Urinary bladder (tissue), 4 donors: ENCODE results near the gene TMEM185B. TPM values are rescaled to one million over a fixed set of nuclear protein-coding genes. Genes with fewer than 3 reads are reported as not detected.
"Not testable (repeated sequence)": the region's sequence is repeated elsewhere in the genome, so short reads cannot be mapped to it uniquely, and the experiment has no call there.

Source experiments
- DNase-seq: peaks from one replicate; pipeline ENCODE4 v3.0.0-alpha.2; 2015; ENCODE audit errors: extremely low spot score
- H3K27ac ChIP-seq: one replicate; pipeline ENCODE4 v1.5.1; 2013; ENCODE audit warnings: low read depth, mild to moderate bottlenecking, moderate library complexity
- H3K36me3 ChIP-seq: one replicate; pipeline ENCODE4 v1.6.1; 2013; ENCODE audit warnings: mild to moderate bottlenecking, moderate library complexity; ENCODE audit not compliant: insufficient read depth
- H3K4me1 ChIP-seq: one replicate; pipeline ENCODE4 v1.6.1; 2013; ENCODE audit warnings: mild to moderate bottlenecking, moderate library complexity; ENCODE audit not compliant: insufficient read depth
- H3K4me3 ChIP-seq: one replicate; pipeline ENCODE4 v1.5.1; 2013; ENCODE audit warnings: low read depth, low read length
- WGBS: extraction: QIAGEN DNeasy Blood & Tissue Kit; methylation state at CpG from one replicate; pipeline ENCODE4 v1.1.7; 2013; 5-methylcytosine and 5-hydroxymethylcytosine counted together
- polyA plus RNA-seq: library from polyadenylated mRNA; stranded (reverse); fragments of 200-250 nt; gene quantifications from one replicate; pipeline ENCODE4 v1.2.3, GENCODE V29; 2013
- total RNA-seq: library from RNA; depleted of rRNA; stranded (reverse); fragments of >200 nt; gene quantifications from one replicate; pipeline ENCODE4 v1.2.3, GENCODE V29; 2014
- donor health status: healthy with polysubstance abuse.
- donor health status: healthy.

The TMEM185B gene
- 20.0 TPM for total RNA-seq
- polyA plus RNA-seq: 20.0 TPM

GRCh38 chr2:120223034-120223912 lies at the start of gene TMEM185B:
TMEM185B (minus strand) TSS chr2:120223400; CDS start chr2:120222976, 424 bp downstream.
- Histone ChIP-seq H3K4me3 (peak within 1 kb of the TSS; percentile 64), H3K27ac (peak within 1 kb of the TSS; percentile 88), H3K4me1 (no peaks in the 10 kb centered on the region), H3K36me3 (no peaks in the 10 kb centered on the region)
- DNase-seq: no peak
- WGBS: 2% methylated on average over 108 of the region's 108 CpGs

DNA sequence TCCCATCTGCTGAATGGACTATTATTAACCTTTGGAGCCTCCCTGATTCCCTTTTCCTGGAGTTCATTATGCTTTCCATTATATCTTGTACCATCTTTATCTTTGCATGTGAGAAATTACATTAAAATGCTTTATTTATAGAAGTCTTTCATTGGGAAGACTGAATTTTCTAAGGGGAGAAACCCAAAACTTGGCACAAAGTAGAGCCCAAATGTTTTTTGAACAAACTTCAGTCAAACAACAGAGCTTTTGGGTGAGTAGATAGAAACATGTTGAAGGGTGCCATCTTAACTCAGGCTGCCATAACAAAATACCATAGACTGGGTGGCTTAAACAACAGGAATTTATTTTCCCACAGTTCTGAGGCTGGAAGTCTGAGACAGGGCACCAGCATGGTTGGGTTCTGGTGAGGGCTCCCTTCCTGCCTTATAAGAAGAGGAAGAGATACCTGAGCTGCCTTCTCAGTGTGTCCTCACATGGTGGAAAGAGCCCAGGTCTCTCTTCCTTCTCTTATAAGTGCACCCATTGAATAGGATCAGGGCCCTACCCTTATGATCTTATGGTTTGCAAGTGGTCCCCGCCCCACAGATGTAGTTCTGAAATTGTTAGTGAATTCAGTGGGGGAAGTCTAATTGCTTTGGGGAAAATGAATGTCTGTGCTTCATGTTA lies 48.6 kb upstream of the TMEM185B start:
- no peaks in the 10 kb centered on the region for H3K4me1 ChIP-seq
- H3K36me3 ChIP-seq: no peaks in the 10 kb centered on the region
- H3K27ac ChIP-seq: no peak overlapping the region
- DNase-seq: no peak
- no peak overlapping the region for H3K4me3 ChIP-seq
- 98% methylated on average over 1 of the region's 1 CpG for WGBS

GRCh38 chr2:120269816-120270215 lies 46.6 kb upstream of the TMEM185B start:
- DNase-seq: no peak
- no peaks in the 10 kb centered on the region for H3K4me1 ChIP-seq
- WGBS: 71% methylated on average over 1 of the region's 1 CpG
- no peak overlapping the region for H3K4me3 ChIP-seq
- no peaks in the 10 kb centered on the region for H3K36me3 ChIP-seq
- no peak overlapping the region for H3K27ac ChIP-seq

GRCh38 chr2:120269076-120269744 lies 46.0 kb upstream of the TMEM185B start:
- WGBS: 88% methylated on average over 11 of the region's 11 CpGs
- no peaks in the 10 kb centered on the region for H3K36me3 ChIP-seq
- H3K4me1 ChIP-seq: no peaks in the 10 kb centered on the region
- H3K27ac ChIP-seq: no peak overlapping the region
- DNase-seq: no peak
- H3K4me3 ChIP-seq: no peak overlapping the region

- DNase-seq: no peak
- peaks cover 1% of the 10 kb centered on the region for H3K4me1 ChIP-seq
- 85% methylated on average over 8 of the region's 8 CpGs for WGBS
Measured at GRCh38 chr2:120267348-120267747, 44.1 kb upstream of the TMEM185B start.

GRCh38 chr2:120265006-120265405 lies 41.8 kb upstream of the TMEM185B start:
- H3K36me3 ChIP-seq: no peaks in the 10 kb centered on the region
- DNase-seq: no peak
- peaks cover 1% of the 10 kb centered on the region for H3K4me1 ChIP-seq
- 79% methylated on average over 12 of the region's 12 CpGs for WGBS
- H3K27ac ChIP-seq: no peak overlapping the region
- no peak overlapping the region for H3K4me3 ChIP-seq

More at GRCh38 chr2:120267348-120267747, 44.1 kb upstream of the TMEM185B start:
- H3K27ac ChIP-seq: no peak overlapping the region
- H3K36me3 ChIP-seq: no peaks in the 10 kb centered on the region
- no peak overlapping the region for H3K4me3 ChIP-seq

DNA sequence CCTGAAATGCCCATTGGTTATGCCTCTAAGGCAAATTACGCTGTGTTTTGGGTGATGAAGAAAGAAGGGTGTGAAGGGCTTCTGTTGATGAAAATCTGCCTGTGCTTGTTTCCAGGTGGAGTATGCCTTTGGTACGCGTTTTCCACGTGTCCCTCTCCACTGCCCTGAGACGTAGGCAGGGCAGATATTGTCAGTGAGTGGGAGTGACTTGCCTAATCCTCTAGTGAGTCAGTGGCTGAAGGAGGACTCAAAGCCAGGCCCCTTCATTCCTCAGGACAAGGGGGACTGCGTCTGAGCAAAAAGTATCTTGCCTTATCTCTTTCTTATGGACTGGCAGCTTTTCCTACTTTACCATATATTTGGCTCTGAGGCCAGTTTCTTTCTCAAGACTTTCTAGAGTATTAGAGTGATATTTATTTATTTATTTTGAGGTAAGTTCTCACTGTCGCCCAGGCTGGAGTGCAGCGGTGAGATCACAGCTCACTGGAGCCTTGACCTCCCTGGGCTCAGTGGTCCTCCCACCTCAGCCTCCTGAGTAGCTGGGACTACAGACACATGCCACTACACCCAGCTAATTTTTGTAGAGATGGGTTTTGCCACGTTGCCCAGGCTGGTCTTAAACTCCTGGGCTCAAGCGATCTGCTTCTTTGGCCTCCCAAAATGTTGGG lies 39.7 kb upstream of the TMEM185B start:
- DNase-seq: no peak
- H3K4me3 ChIP-seq: no peak overlapping the region
- H3K36me3 ChIP-seq: no peaks in the 10 kb centered on the region
- peaks cover 1% of the 10 kb centered on the region for H3K4me1 ChIP-seq
- H3K27ac ChIP-seq: no peak overlapping the region
- 73% methylated on average over 10 of the region's 10 CpGs for WGBS

DNA sequence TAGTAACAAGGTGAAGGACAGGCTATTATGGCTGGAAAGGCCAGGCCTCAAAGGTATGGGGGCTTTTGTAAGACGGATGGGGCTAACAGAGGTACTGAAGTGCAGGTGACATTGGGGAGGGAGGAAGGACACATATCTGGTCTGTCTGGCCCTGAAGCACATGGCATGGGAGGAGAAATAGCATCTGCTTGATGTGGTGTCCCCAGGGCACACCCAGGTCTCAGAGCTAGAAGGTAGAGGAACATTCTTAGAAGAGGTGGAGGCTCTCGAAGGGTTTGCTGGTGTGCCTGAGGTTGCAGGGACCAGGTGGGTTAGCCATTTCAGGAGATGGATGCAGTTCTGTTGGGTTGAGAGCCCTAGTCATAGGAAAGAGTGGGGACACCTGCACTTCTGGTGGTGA lies 39.0 kb upstream of the TMEM185B start:
- Histone ChIP-seq H3K4me3 (no peak overlapping the region), H3K27ac (no peak overlapping the region), H3K4me1 (peaks cover 1% of the 10 kb centered on the region), H3K36me3 (no peaks in the 10 kb centered on the region)
- WGBS: 97% methylated on average over 2 of the region's 2 CpGs
- DNase-seq: no peak

DNA sequence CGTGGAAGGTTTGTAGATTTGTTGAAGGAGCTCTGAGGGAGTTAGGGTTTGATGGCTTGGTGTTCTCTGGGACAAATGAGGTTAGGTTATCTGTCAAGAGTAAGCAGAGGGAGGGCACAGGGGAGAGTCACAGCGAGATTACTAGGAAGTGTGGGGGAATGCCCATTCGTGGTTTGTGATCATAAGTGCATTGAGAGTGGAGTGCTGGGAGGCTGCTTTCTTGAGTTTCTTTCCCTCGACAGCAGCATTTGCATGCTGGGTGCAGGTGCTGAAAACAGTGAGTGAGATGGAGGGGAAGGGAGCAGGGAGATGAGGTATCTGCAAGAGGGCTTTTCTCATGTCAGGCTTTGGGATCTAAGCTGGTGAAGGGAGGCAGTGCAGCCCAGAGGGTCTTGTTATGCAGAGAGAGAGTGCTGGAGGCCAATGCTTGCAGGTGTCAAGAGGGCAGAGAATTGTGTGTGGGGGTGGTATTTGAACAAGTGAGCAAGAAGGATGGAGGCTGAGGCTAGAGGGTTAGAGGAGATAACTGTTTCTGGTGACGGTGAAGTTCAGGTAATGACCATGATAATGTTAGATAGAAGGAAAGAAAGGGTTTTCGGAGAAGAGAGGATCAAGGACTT lies 38.3 kb upstream of the TMEM185B start:
- Histone ChIP-seq H3K27ac (no peak overlapping the region), H3K4me1 (peaks cover 1% of the 10 kb centered on the region), H3K4me3 (no peak overlapping the region), H3K36me3 (no peaks in the 10 kb centered on the region)
- 87% methylated on average over 6 of the region's 6 CpGs for WGBS
- no peak for DNase-seq

GRCh38 chr2:120260736-120261135 lies 37.5 kb upstream of the TMEM185B start:
- 82% methylated on average over 5 of the region's 5 CpGs for WGBS
- Histone ChIP-seq H3K4me3 (no peak overlapping the region), H3K36me3 (no peaks in the 10 kb centered on the region), H3K27ac (no peak overlapping the region), H3K4me1 (peaks cover 1% of the 10 kb centered on the region)
- DNase-seq: no peak

DNA sequence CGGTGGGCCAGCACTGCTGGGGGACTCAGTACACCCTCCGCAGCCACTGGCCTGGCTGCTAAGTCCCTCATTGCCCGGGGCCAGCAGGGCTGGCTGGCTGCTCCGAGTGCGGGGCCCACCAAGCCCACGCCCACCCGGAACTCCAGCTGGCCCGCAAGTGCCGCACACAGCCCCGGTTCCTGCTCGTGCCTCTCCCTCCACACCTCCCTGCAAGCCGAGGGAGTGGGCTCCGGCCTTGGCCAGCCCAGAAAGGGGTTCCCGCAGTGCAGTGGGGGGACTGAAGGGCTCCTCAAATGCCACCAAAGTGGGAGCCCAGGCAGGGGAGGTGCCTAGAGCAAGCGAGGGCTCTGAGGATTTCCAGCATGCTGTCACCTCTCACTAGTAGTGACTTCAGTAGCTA lies 36.7 kb upstream of the TMEM185B start:
- H3K4me1 ChIP-seq, H3K36me3 ChIP-seq, H3K4me3 ChIP-seq, DNase-seq, H3K27ac ChIP-seq: not testable (repeated sequence)
- over 99% methylated on average over 15 of the region's 15 CpGs for WGBS

- no peak for DNase-seq
- H3K27ac ChIP-seq: no peak overlapping the region
- peaks cover 1% of the 10 kb centered on the region for H3K4me1 ChIP-seq
- 94% methylated on average over 9 of the region's 9 CpGs for WGBS
- no peaks in the 10 kb centered on the region for H3K36me3 ChIP-seq
- no peak overlapping the region for H3K4me3 ChIP-seq
Measured at GRCh38 chr2:120258196-120258595, 35.0 kb upstream of the TMEM185B start.

DNA sequence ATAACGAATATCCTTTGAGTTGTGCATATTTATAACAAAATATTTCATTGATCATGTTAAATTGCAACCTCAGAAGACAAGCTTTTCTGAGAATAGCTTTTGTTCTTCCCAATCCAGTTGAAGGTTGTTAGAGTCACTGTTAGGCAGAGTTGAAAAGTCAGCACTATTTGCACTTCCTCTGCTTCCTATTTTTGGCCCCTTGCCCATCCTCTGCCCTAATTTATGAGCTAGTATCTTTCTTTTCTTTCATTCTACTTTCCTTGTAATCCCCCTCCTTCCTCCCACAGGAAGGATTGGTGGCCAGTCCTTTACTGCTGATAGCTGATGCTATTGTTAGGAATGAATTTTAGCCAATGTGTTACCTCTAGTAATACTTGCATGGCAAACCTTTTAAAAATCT lies 34.3 kb upstream of the TMEM185B start:
- H3K36me3 ChIP-seq: no peaks in the 10 kb centered on the region
- no peak for DNase-seq
- H3K4me1 ChIP-seq: no peaks in the 10 kb centered on the region
- H3K4me3 ChIP-seq: no peak overlapping the region
- H3K27ac ChIP-seq: no peak overlapping the region
- WGBS: 64% methylated on average over 1 of the region's 1 CpG
